Naive thymus-derived CD8-positive, alpha-beta T cell (primary cell): ENCODE results near the gene TMEM145. TPM values are rescaled to one million over a fixed set of nuclear protein-coding genes. Genes with fewer than 3 reads are reported as not detected.

Experiments used
- ATAC-seq, 2 donors: fragments of 150-1000 bp; cut with Tn5 transposase in 1 of 2; sonication (Bioruptor Pico), chemical (Tn5 transposase) in 1 of 2; 1 replicate in 1 of 2; 2 replicates in 1 of 2; pipeline ENCODE4 v1.10.0; 2021; ENCODE audit warnings: mild to moderate bottlenecking in 2 of 2, moderate library complexity in 2 of 2
- POLR2A ChIA-PET: fragments of 350-600 bp; sonication (Branson Sonifier 250); formaldehyde crosslinking; loops from one replicate; lab custom pipeline; 2021; ENCODE audit warnings: antibody characterized with exemption; lab: Charles Lee
- DNase-seq, 10 donors: peaks; one replicate each; pipeline versions ENCODE4 v3.0.0 to v3.0.0-alpha.2; 2020 to 2022
- H3K27ac Mint-ChIP-seq, 10 donors: one replicate each; pipeline ENCODE4 v1.8.0; 2020 to 2022; ENCODE audit warnings: mild to moderate bottlenecking in 10 of 10, mixed read lengths in 10 of 10, moderate library complexity in 4 of 10, inconsistent platforms in 1 of 10
- H3K27me3 Mint-ChIP-seq, 5 donors: one replicate each; pipeline ENCODE4 v1.8.0; 2021 to 2022; ENCODE audit warnings: mixed read lengths in 5 of 5
- H3K36me3 Mint-ChIP-seq, 3 donors: one replicate each; pipeline ENCODE4 v1.8.0; 2020 to 2022; ENCODE audit warnings: mixed read lengths in 3 of 3, mild to moderate bottlenecking in 2 of 3, inconsistent platforms in 1 of 3
- H3K4me1 Mint-ChIP-seq, 4 donors: one replicate each; pipeline ENCODE4 v1.8.0; 2021 to 2022; ENCODE audit warnings: mixed read lengths in 4 of 4
- H3K4me3 Mint-ChIP-seq, 10 donors: one replicate each; pipeline ENCODE4 v1.8.0; 2020 to 2022; ENCODE audit warnings: mild to moderate bottlenecking in 10 of 10, mixed read lengths in 10 of 10, moderate library complexity in 6 of 10, inconsistent platforms in 1 of 10
- H3K9me3 Mint-ChIP-seq, 9 donors: one replicate each; pipeline ENCODE4 v1.8.0; 2020 to 2022; ENCODE audit warnings: mixed read lengths in 9 of 9, mild to moderate bottlenecking in 3 of 9, inconsistent platforms in 1 of 9, moderate library complexity in 1 of 9
- polyA plus RNA-seq, 3 donors: library from polyadenylated mRNA; unstranded; fragments of 300-500 nt; fragmentation: Illumina TruSeq; gene quantifications; one replicate each; pipeline ENCODE4 v1.2.3, GENCODE V29; 2021
- total RNA-seq, 8 experiments: library from RNA in 2 of 8; stranded (reverse) in 2 of 8; gene quantifications; one replicate each; pipeline ENCODE4 v1.2.3 and lab custom pipeline; 2021 to 2026

The TMEM145 gene
- total and polyA plus RNA-seq, 5 experiments from 2014 or later, result not detected

DNA sequence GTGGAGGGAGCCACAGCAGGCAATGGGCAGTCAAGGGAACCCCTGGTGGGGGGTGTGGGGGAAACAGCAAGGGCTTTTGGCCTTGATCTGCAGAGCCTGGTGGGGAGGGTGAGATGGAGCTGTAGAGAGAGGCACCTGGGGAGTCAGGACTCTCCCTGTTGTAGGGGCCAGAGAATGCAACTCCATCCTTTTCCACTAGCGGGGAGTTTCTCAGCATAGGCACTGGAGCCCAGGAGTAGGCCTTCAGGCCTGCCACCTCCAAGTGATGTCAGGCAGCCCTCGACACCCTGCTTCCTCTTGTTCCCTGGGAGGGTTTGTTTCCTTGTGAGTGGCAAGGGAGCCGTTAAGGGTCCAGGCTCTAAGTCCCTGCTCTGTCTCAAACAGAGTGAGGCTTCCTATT, 37.3 kb downstream of the TMEM145 start:
- Mint-ChIP-seq H3K4me3 (no peak overlapping the region), H3K9me3 (no peaks in the 10 kb centered on the region), H3K27me3 (no peaks in the 10 kb centered on the region), H3K36me3 (peaks cover 0 to 31% (median 4%) of the 10 kb centered on the region in 3 donors), H3K4me1 (peaks cover 0 to 4% (median 2%) of the 10 kb centered on the region in 4 donors), H3K27ac (no peak overlapping the region)
- ATAC-seq (no peak), DNase-seq (no peak)
- POLR2A ChIA-PET, result no interaction called here

DNA sequence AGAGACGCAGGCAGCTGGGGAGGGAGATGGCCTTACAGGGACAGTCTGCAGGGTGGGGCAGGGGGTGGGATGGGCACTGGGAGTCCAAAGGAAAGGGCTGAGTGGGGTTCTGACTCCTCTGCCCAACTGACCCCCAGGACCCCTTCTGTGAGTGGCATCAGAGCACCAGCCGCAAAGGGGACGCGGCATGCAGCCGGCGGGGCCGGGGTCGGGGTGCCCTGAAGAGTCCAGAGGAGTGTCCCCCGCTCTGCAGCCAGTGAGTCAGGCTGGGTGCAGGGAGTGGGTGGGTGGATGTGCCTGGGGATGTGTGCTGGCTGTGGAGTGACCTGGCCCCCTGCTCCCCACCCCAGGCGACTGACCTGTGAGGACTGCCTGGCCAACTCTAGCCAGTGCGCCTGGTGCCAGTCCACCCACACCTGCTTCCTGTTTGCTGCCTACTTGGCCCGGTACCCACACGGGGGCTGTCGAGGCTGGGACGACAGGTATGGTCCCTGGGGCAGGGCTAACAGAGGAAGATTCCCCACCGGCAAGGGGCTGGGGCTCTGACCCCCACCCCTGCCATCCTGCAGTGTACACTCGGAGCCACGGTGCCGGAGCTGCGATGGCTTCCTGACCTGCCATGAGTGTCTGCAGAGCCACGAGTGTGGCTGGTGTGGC, 38.1 kb downstream of the TMEM145 start:
- Mint-ChIP-seq H3K36me3 (peaks cover 0 to 25% (median 4%) of the 10 kb centered on the region in 3 donors), H3K4me3 (no peak overlapping the region), H3K9me3 (no peaks in the 10 kb centered on the region), H3K4me1 (peaks cover 0 to 4% (median 2%) of the 10 kb centered on the region in 4 donors), H3K27ac (no peak overlapping the region), H3K27me3 (no peaks in the 10 kb centered on the region)
- ATAC-seq, result no peak
- DNase-seq, result no peak
- POLR2A ChIA-PET, result no interaction called here

DNA sequence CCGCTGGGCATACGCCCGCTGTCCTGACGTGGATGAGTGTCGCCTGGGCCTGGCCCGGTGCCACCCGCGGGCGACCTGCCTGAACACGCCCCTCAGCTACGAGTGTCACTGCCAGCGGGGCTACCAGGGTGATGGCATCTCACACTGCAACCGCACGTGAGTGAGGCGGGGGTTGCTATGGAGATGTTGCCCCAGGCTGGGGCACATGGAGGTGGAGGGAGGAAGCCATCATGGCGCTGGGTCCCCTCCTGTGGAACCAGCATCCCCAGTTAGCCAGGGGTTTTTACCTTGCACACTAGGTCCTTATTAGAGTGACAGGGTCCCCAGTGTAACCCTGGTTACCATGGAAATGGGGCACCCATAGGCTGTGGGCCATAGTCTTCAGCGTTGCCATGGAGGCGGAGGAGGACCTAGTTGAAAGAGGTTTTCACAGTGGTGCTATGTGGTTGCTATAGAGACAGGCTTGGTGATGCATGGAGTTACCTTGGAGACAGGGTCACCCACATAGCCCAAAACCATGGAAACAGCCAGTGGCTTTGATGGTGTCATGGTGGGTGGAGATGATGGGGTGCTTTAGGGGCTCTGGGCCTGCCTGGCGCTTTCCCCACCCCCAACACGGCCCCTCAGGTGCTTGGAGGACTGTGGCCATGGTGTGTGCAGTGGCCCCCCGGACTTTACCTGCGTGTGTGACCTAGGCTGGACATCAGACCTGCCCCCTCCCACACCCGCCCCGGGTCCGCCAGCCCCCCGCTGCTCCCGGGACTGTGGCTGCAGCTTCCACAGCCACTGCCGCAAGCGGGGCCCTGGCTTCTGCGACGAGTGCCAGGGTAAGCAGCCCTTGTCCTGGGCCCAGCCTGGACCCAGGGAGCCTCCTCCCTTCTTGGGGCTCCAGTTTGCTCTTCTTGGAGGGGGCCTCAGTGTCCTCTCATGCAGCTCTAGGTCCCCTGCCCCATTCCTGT, 39.5 kb downstream of the TMEM145 start:
- peaks cover 0 to 4% (median 1%) of the 10 kb centered on the region in 4 donors for H3K4me1 Mint-ChIP-seq
- DNase-seq (no peak), ATAC-seq (peak in 1 of 2 donors; percentile 23)
- POLR2A ChIA-PET, result no interaction called here
- peaks cover 0 to 23% (median 3%) of the 10 kb centered on the region in 3 donors for H3K36me3 Mint-ChIP-seq
- no peak overlapping the region for H3K4me3 Mint-ChIP-seq
- no peak overlapping the region for H3K27ac Mint-ChIP-seq
- H3K27me3 Mint-ChIP-seq, result no peaks in the 10 kb centered on the region
- no peaks in the 10 kb centered on the region for H3K9me3 Mint-ChIP-seq

- Mint-ChIP-seq H3K27ac (no peak overlapping the region), H3K9me3 (no peaks in the 10 kb centered on the region), H3K36me3 (peaks cover 0 to 18% (median 4%) of the 10 kb centered on the region in 3 donors), H3K4me3 (no peak overlapping the region), H3K4me1 (peaks cover 0 to 4% (median 1%) of the 10 kb centered on the region in 4 donors), H3K27me3 (no peaks in the 10 kb centered on the region)
- POLR2A ChIA-PET, result no interaction called here
- no peak for DNase-seq
- ATAC-seq, result no peak
Observed at GRCh38 chr19:42353341-42354015, 40.4 kb downstream of the TMEM145 start.

GRCh38 chr19:42355896-42356295, 42.8 kb downstream of the TMEM145 start:
- ATAC-seq, result no peak
- no peak for DNase-seq
- H3K4me1 Mint-ChIP-seq, result peaks cover 0 to 5% (median 1%) of the 10 kb centered on the region in 4 donors
- POLR2A ChIA-PET, result no interaction called here
- no peaks in the 10 kb centered on the region for H3K9me3 Mint-ChIP-seq
- no peak overlapping the region for H3K27ac Mint-ChIP-seq
- peaks cover 0 to 21% (median 4%) of the 10 kb centered on the region in 3 donors for H3K36me3 Mint-ChIP-seq
- no peaks in the 10 kb centered on the region for H3K27me3 Mint-ChIP-seq
- H3K4me3 Mint-ChIP-seq, result no peak overlapping the region

DNA sequence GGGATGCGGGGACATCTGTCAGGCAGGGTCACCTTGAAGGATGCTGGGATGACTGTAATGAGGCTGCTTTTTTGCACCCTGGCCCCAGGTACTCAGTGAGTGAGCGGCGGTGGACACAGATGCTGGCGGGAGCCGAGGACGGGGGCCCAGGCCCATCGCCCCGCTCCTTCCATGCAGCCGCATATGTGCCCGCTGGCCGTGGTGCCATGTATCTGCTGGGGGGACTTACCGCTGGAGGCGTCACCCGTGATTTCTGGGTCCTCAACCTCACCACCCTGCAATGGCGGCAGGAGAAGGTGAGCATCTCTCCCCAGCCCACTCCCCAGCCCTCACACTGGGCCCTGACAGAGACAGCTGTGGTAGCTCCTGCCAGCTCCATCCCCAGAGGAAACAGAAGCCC, 43.6 kb downstream of the TMEM145 start:
- Mint-ChIP-seq H3K36me3 (peaks cover 0 to 21% (median 4%) of the 10 kb centered on the region in 3 donors), H3K9me3 (no peaks in the 10 kb centered on the region), H3K27ac (no peak overlapping the region), H3K27me3 (no peaks in the 10 kb centered on the region), H3K4me3 (no peak overlapping the region), H3K4me1 (peaks cover 0 to 5% (median 1%) of the 10 kb centered on the region in 4 donors)
- DNase-seq (no peak), ATAC-seq (no peak)
- POLR2A ChIA-PET, result no interaction called here

GRCh38 chr19:42357290-42357689, 44.2 kb downstream of the TMEM145 start:
- Mint-ChIP-seq H3K4me3 (no peak overlapping the region), H3K36me3 (peaks cover 0 to 19% (median 4%) of the 10 kb centered on the region in 3 donors), H3K9me3 (no peaks in the 10 kb centered on the region), H3K27ac (no peak overlapping the region), H3K27me3 (no peaks in the 10 kb centered on the region), H3K4me1 (peaks cover 0 to 2% (median 0%) of the 10 kb centered on the region in 4 donors)
- ATAC-seq, result no peak
- POLR2A ChIA-PET, result no interaction called here
- no peak for DNase-seq

DNA sequence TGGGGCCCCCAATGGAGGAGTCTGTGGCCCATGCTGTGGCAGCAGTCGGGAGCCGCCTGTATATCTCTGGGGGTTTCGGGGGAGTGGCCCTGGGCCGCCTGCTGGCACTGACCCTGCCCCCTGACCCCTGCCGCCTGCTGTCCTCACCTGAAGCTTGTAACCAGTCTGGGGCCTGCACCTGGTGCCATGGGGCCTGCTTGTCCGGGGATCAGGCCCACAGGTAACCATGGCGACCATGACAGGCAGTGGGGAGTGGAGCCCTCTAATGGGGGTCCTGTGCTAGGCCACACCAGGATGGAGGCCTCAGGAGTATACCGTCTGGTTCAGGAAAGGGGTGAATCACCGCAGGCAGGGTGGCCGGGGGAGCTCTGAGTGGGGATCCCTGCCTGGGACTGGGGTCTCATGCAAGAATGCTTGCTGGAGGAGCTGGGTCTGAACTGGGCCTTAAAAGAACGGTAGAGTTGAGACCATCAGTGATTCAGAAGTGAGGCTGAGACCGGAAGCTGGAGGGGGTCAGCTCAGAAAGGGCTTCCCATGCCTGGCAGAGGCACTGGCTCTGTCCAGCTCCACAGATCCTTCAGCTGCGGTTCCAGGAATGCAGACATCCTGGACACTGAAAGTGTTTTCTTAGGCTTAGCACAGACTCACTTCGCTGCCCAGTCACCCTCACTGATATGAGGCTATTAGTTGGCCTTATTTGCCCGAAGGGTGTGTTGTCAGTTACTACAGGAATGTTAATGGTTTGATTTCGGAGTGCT, 47.9 kb downstream of the TMEM145 start:
- no peak overlapping the region for H3K4me3 Mint-ChIP-seq
- H3K36me3 Mint-ChIP-seq, result peaks cover 5 to 13% (median 11%) of the 10 kb centered on the region in 3 donors
- peak overlapping the region in 1 of 10 donors; percentile 55 for H3K27ac Mint-ChIP-seq
- no peaks in the 10 kb centered on the region for H3K9me3 Mint-ChIP-seq
- DNase-seq, result no peak
- peaks cover 0 to 23% (median 3%) of the 10 kb centered on the region in 4 donors for H3K4me1 Mint-ChIP-seq
- POLR2A ChIA-PET, result no interaction called here
- H3K27me3 Mint-ChIP-seq, result no peaks in the 10 kb centered on the region
- ATAC-seq, result no peak

DNA sequence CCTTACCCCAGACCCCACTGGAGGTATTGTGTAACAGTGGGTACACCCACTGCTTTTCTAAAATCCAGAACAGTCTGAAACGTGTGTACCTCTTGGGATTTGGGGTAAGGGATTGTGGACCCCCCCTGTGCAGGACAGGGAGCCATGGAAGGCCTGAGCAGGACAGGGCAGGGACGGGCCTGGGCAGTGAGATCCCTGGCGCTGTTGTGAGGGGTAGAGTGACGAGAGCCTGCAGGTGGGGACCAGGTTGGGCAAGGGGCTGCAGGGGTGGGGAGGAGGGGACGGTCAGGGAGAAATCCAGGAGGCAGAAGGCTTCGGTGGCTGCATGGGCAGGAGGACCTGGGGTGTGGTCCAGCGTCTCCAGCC, 48.4 kb downstream of the TMEM145 start:
- no peaks in the 10 kb centered on the region for H3K9me3 Mint-ChIP-seq
- H3K36me3 Mint-ChIP-seq, result peaks cover 5 to 13% (median 11%) of the 10 kb centered on the region in 3 donors
- POLR2A ChIA-PET, result no interaction called here
- no peaks in the 10 kb centered on the region for H3K27me3 Mint-ChIP-seq
- no peak overlapping the region for H3K4me3 Mint-ChIP-seq
- ATAC-seq, result no peak
- peaks cover 0 to 23% (median 3%) of the 10 kb centered on the region in 4 donors for H3K4me1 Mint-ChIP-seq
- DNase-seq, result no peak
- peak overlapping the region in 1 of 10 donors; percentile 42 for H3K27ac Mint-ChIP-seq

DNA sequence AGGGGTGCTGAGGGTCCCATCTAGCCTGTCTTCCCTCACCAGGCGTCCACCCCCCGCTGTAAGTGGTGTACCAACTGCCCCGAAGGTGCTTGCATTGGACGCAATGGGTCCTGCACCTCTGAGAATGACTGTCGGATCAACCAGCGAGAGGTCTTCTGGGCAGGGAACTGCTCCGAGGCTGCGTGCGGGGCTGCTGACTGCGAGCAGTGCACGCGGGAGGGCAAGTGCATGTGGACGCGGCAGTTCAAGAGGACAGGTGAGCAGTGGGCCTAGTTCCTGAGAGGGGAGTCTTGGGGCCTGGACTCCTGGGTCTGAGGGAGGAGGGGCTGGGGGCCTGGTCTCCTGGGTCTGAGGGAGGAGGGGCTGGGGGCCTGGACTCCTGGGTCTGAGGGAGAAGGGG, 49.2 kb downstream of the TMEM145 start:
- peaks cover 0 to 23% (median 3%) of the 10 kb centered on the region in 4 donors for H3K4me1 Mint-ChIP-seq
- POLR2A ChIA-PET, result no interaction called here
- H3K27ac Mint-ChIP-seq, result no peak overlapping the region

DNA sequence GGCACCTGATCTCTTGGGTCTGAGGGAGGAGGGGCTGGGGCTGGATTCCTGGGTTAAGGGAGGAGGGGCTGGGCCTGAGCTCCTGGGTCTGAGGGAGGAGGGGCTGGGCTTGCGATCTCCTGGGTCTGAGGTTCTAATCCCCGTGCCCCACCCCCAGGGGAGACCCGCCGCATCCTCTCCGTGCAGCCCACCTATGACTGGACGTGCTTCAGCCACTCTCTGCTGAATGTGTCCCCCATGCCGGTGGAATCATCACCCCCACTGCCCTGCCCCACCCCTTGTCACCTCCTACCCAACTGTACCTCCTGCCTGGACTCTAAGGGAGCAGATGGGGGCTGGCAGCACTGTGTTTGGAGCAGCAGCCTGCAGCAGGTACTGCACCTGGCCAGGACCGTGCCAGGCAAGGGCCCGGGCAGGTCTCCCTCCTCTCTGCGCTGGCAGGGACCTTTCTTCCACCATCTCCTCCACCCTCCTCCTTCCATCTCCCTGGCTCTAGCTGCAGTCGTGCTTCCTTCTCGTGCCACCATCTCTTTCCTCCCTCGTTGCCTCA, 49.9 kb downstream of the TMEM145 start:
- POLR2A ChIA-PET, result no interaction called here
- H3K27ac Mint-ChIP-seq, result peak overlapping the region in 2 of 10 donors; percentile 57 to 67
- H3K36me3 Mint-ChIP-seq, result peaks cover 5 to 13% (median 9%) of the 10 kb centered on the region in 3 donors

More for the DNA sequence above, 49.2 kb downstream of the TMEM145 start:
- Mint-ChIP-seq H3K9me3 (no peaks in the 10 kb centered on the region), H3K27me3 (no peaks in the 10 kb centered on the region), H3K4me3 (no peak overlapping the region), H3K36me3 (peaks cover 5 to 13% (median 11%) of the 10 kb centered on the region in 3 donors)
- DNase-seq, result no peak
- ATAC-seq, result no peak

More for the DNA sequence above, 49.9 kb downstream of the TMEM145 start:
- Mint-ChIP-seq H3K27me3 (no peaks in the 10 kb centered on the region), H3K4me1 (peaks cover 0 to 23% (median 3%) of the 10 kb centered on the region in 4 donors), H3K4me3 (no peak overlapping the region), H3K9me3 (no peaks in the 10 kb centered on the region)
- no peak for DNase-seq
- ATAC-seq, result no peak
